CD14-positive monocyte (primary cell): Measurements from ENCODE around the gene UGT2A1. TPM values are rescaled to one million over a fixed set of nuclear protein-coding genes. Genes with fewer than 3 reads are reported as not detected.

ENCODE experiments used
- DNase-seq, 3 donors: peaks; one replicate each; pipeline ENCODE4 v3.0.0-alpha.2; 2011 to 2022
- H2AFZ ChIP-seq: 2 replicates; pipeline ENCODE4 v1.6.0; 2012; ENCODE audit warnings: mild to moderate bottlenecking, low read depth, low read length, inconsistent platforms; ENCODE audit not compliant: insufficient read depth, poor library complexity, severe bottlenecking
- H3K27ac ChIP-seq, 2 donors: 1 replicate in 1 of 2; 2 replicates in 1 of 2; pipeline ENCODE4 v1.5.1; 2012 to 2013; ENCODE audit warnings: low read length in 2 of 2, control low read depth in 1 of 2, inconsistent platforms in 1 of 2, low read depth in 1 of 2, mild to moderate bottlenecking in 1 of 2
- H3K27me3 ChIP-seq, 2 donors: one replicate each; pipeline versions ENCODE4 v1.6.0 to v1.6.1; 2011 to 2013; ENCODE audit warnings: low read length in 2 of 2; ENCODE audit not compliant: control insufficient read depth in 2 of 2, insufficient read depth in 2 of 2
- H3K36me3 ChIP-seq, 2 donors: replicated peaks in 1 of 2; 1 replicate in 1 of 2; 2 replicates in 1 of 2; pipeline versions ENCODE4 v1.5.1 to v1.6.1; 2012 to 2013; ENCODE audit warnings: low read length in 2 of 2, control low read depth in 1 of 2, inconsistent platforms in 1 of 2, mild to moderate bottlenecking in 1 of 2; ENCODE audit not compliant: insufficient read depth in 2 of 2, control insufficient read depth in 1 of 2
- H3K4me1 ChIP-seq, 2 donors: 1 replicate in 1 of 2; 2 replicates in 1 of 2; pipeline versions ENCODE4 v1.5.1 to v1.6.1; 2012 to 2013; ENCODE audit warnings: low read length in 2 of 2, control low read depth in 1 of 2, inconsistent platforms in 1 of 2, mild to moderate bottlenecking in 1 of 2, moderate library complexity in 1 of 2; ENCODE audit not compliant: insufficient read depth in 2 of 2, control insufficient read depth in 1 of 2
- H3K4me2 ChIP-seq: replicated peaks from 2 replicates; pipeline ENCODE3; 2012; ENCODE audit warnings: low read length, moderate library complexity, mild to moderate bottlenecking; ENCODE audit not compliant: poor library complexity, severe bottlenecking; ENCODE audit errors: extremely low read depth
- H3K4me3 ChIP-seq, 3 experiments: fragments of 200-600 bp in 1 of 3; sonication (generic) in 1 of 3; replicated peaks in 1 of 3; 1 replicate in 2 of 3; 2 replicates in 1 of 3; pipeline ENCODE4 v1.5.1; 2011 to 2013; ENCODE audit warnings: low read length in 3 of 3, mild to moderate bottlenecking in 3 of 3, control low read depth in 2 of 3, low read depth in 2 of 3, inconsistent platforms in 1 of 3, moderate library complexity in 1 of 3
- H3K79me2 ChIP-seq: 2 replicates; pipeline ENCODE4 v1.6.0; 2012; ENCODE audit warnings: mild to moderate bottlenecking, control low read depth, inconsistent platforms, low read length, moderate library complexity; ENCODE audit not compliant: insufficient read depth
- H3K9ac ChIP-seq: 2 replicates; pipeline ENCODE4 v1.6.0; 2017; ENCODE audit warnings: low read length, mild to moderate bottlenecking; ENCODE audit not compliant: insufficient read depth, poor library complexity, severe bottlenecking
- H3K9me3 ChIP-seq, 2 donors: replicated peaks in 1 of 2; 1 replicate in 1 of 2; 2 replicates in 1 of 2; pipeline versions ENCODE4 v1.5.1 to v1.6.1; 2012 to 2013; ENCODE audit warnings: low read length in 2 of 2, control low read depth in 1 of 2; ENCODE audit not compliant: control insufficient read depth in 1 of 2, insufficient read depth in 1 of 2
- H4K20me1 ChIP-seq: 2 replicates; pipeline ENCODE4 v1.6.0; 2012; ENCODE audit warnings: mild to moderate bottlenecking, low read length, control low read depth, moderate library complexity; ENCODE audit not compliant: insufficient read depth
- H3K27ac Mint-ChIP-seq, 7 donors: one replicate each; pipeline ENCODE4 v1.8.0; 2020; ENCODE audit warnings: mild to moderate bottlenecking in 7 of 7, mixed read lengths in 7 of 7, moderate library complexity in 6 of 7, inconsistent platforms in 2 of 7
- H3K27me3 Mint-ChIP-seq, 3 donors: one replicate each; pipeline ENCODE4 v1.8.0; 2021 to 2022; ENCODE audit warnings: low read depth in 3 of 3, mild to moderate bottlenecking in 3 of 3, mixed read lengths in 3 of 3, moderate library complexity in 3 of 3, inconsistent platforms in 1 of 3
- H3K36me3 Mint-ChIP-seq, 2 donors: one replicate each; pipeline ENCODE4 v1.8.0; 2020; ENCODE audit warnings: mixed read lengths in 2 of 2, inconsistent platforms in 1 of 2, mild to moderate bottlenecking in 1 of 2
- H3K4me1 Mint-ChIP-seq: one replicate; pipeline ENCODE4 v1.8.0; 2020; ENCODE audit warnings: mild to moderate bottlenecking, mixed read lengths
- H3K4me3 Mint-ChIP-seq, 2 donors: one replicate each; pipeline ENCODE4 v1.8.0; 2020; ENCODE audit warnings: mild to moderate bottlenecking in 2 of 2, mixed read lengths in 2 of 2, moderate library complexity in 1 of 2
- H3K9me3 Mint-ChIP-seq, 7 donors: one replicate each; pipeline ENCODE4 v1.8.0; 2020 to 2022; ENCODE audit warnings: mixed read lengths in 7 of 7, mild to moderate bottlenecking in 6 of 7, moderate library complexity in 6 of 7, inconsistent platforms in 2 of 7
- WGBS: methylation state at CpG from one replicate; pipeline ENCODE4 v1.1.5; 2013; ENCODE audit warnings: missing lambda C conversion rate; ENCODE audit not compliant: insufficient coverage; 5-methylcytosine and 5-hydroxymethylcytosine counted together
- intact Hi-C, 2 donors: fragments of 100-400 bp; cut with micrococcal nuclease; formaldehyde crosslinking; loops; one replicate each; pipeline versions ENCODE4 v1.15.0 to v1.15.1; 2023
- polyA minus RNA-seq: library from RNA; depleted of rRNA, polyadenylated mRNA; stranded (reverse); fragments of >200 nt; gene quantifications from 2 replicates; pipeline ENCODE4 v1.2.3, GENCODE V29; 2012
- polyA plus RNA-seq, 3 donors: library from polyadenylated mRNA; depleted of rRNA in 1 of 3; unstranded in 2 of 3; stranded (reverse) in 1 of 3; fragments of 300-500 nt in 2 of 3; fragments of >200 nt in 1 of 3; fragmentation: Illumina TruSeq in 2 of 3; gene quantifications; 1 replicate in 2 of 3; 2 replicates in 1 of 3; pipeline ENCODE4 v1.2.3, GENCODE V29; 2012 to 2021
- total RNA-seq, 12 experiments: library from RNA in 1 of 12; stranded (reverse) in 1 of 12; fragments of 120-200 nt in 1 of 12; gene quantifications; one replicate each; pipeline ENCODE4 v1.2.4 and lab custom pipeline; 2013 to 2026; ENCODE audit warnings: mixed read lengths in 6 of 12, inconsistent platforms in 1 of 12
- TF ChIP-seq, protein P1 (sequence below): fragments of 200-600 bp; IDR thresholded peaks from one replicate; pipeline ENCODE4 v1.8.0; 2022; ENCODE audit warnings: antibody characterized with exemption, mild to moderate bottlenecking

The UGT2A1 gene
- not detected for total RNA-seq (2013)
- polyA plus RNA-seq (not detected), polyA minus RNA-seq (not detected in 2 replicates), total RNA-seq (lab: John Stamatoyannopoulos, UW) (0 to 0.35 (median 0) reads per million in 11 experiments)

DNA sequence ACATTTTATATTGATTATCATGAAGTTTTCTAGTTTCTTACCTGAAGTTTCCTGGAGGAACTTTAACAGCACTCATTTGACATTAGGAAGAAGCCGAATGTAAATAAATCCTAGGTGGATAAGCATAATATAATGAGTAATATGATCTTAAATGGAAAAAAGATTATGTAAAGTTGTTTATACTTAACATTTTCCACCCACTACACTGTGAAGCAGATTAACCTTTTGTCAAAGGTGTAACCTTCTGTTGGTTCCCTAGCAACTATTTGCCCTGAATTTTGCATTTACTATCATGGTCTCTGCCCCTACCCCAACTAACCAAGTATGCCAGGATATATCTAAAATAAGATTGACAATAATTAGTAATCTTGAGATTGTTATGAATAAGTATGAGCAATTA, at the start of gene UGT2A1:
Gene UGT2A1, minus strand, starts transcription at position 101 of the 400 bp plus-strand sequence. CDS start 5,603 bp downstream, outside the sequence.
- WGBS = no CpG with 5 or more reads among the region's 1 CpG
- TF ChIP-seq, protein P1, sequence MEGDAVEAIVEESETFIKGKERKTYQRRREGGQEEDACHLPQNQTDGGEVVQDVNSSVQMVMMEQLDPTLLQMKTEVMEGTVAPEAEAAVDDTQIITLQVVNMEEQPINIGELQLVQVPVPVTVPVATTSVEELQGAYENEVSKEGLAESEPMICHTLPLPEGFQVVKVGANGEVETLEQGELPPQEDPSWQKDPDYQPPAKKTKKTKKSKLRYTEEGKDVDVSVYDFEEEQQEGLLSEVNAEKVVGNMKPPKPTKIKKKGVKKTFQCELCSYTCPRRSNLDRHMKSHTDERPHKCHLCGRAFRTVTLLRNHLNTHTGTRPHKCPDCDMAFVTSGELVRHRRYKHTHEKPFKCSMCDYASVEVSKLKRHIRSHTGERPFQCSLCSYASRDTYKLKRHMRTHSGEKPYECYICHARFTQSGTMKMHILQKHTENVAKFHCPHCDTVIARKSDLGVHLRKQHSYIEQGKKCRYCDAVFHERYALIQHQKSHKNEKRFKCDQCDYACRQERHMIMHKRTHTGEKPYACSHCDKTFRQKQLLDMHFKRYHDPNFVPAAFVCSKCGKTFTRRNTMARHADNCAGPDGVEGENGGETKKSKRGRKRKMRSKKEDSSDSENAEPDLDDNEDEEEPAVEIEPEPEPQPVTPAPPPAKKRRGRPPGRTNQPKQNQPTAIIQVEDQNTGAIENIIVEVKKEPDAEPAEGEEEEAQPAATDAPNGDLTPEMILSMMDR = no peak
- no peaks in the 10 kb centered on the region for H3K36me3 Mint-ChIP-seq
- Histone ChIP-seq H3K9ac (no peak within 1 kb of the TSS), H3K4me3 (no peak within 1 kb of the TSS), H2AFZ (no peak within 1 kb of the TSS), H3K27ac (no peak within 1 kb of the TSS), H3K9me3 (peaks cover 0 to 3% of the 10 kb centered on the region in 2 donors), H3K4me2 (no peak within 1 kb of the TSS), H3K36me3 (no peaks in the 10 kb centered on the region), H4K20me1 (no peaks in the 10 kb centered on the region), H3K27me3 (no peaks in the 10 kb centered on the region), H3K79me2 (no peaks in the 10 kb centered on the region), H3K4me1 (no peaks in the 10 kb centered on the region)
- no peak for DNase-seq
- H3K27me3 Mint-ChIP-seq = peaks cover 0 to 2% (median 0%) of the 10 kb centered on the region in 3 donors
- intact Hi-C loops = no loop called here
- no peaks in the 10 kb centered on the region for H3K4me1 Mint-ChIP-seq
- H3K9me3 Mint-ChIP-seq = peaks cover 0 to 4% (median 0%) of the 10 kb centered on the region in 7 donors
- no peak within 1 kb of the TSS for H3K4me3 Mint-ChIP-seq
- no peak within 1 kb of the TSS for H3K27ac Mint-ChIP-seq

DNA sequence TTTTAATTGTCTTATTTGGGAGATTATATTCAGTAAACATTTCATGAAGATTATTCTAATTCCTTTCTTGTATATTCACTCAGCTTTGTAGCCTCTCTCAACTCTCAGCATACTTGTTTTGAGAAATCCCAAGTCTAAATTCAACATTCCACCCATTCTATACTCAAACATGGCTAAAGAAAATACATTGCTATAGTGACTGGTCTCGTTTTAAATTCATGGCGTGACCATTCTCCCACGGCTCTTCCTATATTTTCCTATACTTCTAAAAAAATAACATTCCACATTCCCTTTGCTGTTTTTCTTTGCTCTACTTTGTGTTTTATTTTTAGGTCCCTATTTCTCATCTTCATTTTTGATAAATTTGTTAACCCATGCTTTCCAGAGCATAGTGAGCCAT, 49.2 kb upstream of the UGT2A1 start:
- Mint-ChIP-seq H3K9me3 (peaks cover 6 to 20% (median 10%) of the 10 kb centered on the region in 7 donors), H3K27me3 (no peaks in the 10 kb centered on the region), H3K36me3 (peaks cover 0 to 2% of the 10 kb centered on the region in 2 donors), H3K4me1 (peaks cover 6% of the 10 kb centered on the region), H3K4me3 (no peak overlapping the region), H3K27ac (no peak overlapping the region)
- H3K4me3 ChIP-seq = no peak overlapping the region
- no peak overlapping the region for H3K27ac ChIP-seq
- H3K4me1 ChIP-seq = no peaks in the 10 kb centered on the region
- no peak overlapping the region for H2AFZ ChIP-seq
- no CpG with 5 or more reads among the region's 3 CpGs for WGBS
- intact Hi-C loops = no loop called here
- no peaks in the 10 kb centered on the region for H3K27me3 ChIP-seq
- no peak overlapping the region for H3K4me2 ChIP-seq
- no peak for DNase-seq
- no peaks in the 10 kb centered on the region for H3K79me2 ChIP-seq
- TF ChIP-seq, protein P1 = no peak
- H3K36me3 ChIP-seq = no peaks in the 10 kb centered on the region
- no peak overlapping the region for H3K9ac ChIP-seq
- no peaks in the 10 kb centered on the region for H4K20me1 ChIP-seq
- peaks cover 0 to 3% of the 10 kb centered on the region in 2 donors for H3K9me3 ChIP-seq
